Non-pigmented ciliary epithelial cell (primary cell): ENCODE measurements around the gene MORN1.
"Not testable (repeated sequence)": the region's sequence is repeated elsewhere in the genome, so short reads cannot be mapped to it uniquely, and the experiment has no call there.

Source experiments
- DNase-seq: peaks from one replicate; pipeline ENCODE4 v3.0.0-alpha.2; 2010; ENCODE audit warnings: low read depth

The MORN1 gene

DNA sequence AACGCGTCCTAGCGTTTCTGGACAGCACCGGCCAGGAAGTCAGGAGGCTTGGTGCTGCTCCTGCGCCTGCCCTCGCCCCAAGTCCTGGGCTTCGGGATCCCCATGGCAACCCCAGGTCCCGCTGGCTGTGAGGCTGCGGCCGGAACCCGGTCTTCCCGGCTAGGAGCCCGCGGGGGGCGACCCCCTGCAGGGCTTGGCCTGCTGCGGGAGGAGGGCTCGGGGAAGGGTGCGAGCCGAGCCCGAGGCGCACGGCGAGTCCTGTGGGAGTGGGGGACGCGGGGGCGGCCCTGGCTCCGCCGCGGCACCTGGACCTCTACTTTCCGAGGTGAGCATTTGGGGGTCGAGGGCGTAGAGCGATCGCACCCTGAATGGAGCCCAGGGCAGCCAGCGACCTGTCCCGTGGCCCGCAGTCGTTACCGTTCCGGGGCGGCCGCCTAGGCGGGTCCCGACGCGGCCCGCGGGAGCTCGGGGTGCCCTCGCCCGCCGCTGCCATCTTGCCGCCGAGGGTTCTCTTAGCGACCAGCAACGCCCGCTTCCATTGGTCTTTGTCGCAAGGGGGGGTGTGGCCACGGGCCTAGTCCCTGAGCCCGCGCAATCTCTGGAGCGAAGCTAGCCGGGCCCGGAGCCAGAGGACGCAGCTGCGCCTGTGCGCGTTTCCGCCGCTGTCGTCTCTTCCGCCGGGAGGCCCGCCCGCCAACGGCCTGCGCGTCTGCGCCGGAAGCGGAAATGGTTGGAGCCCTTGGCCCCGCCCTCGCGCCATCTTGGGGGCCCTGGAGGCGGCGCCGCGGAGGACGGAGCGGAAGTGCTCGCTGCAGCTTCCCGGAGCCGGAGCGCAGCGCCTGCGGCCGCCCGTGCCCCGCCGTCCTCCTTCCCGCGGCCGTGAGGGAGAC, at the start of gene MORN1, which contains the start of gene RER1:
Gene MORN1 (minus strand): TSS at position 514 of the 890 bp plus-strand sequence. CDS start 21 bp downstream, at position 493.
Gene RER1 (plus strand): TSS at position 801 of the 890 bp plus-strand sequence. CDS start 3,950 bp downstream, outside the sequence.
- DNase-seq: peak; percentile 89

DNA sequence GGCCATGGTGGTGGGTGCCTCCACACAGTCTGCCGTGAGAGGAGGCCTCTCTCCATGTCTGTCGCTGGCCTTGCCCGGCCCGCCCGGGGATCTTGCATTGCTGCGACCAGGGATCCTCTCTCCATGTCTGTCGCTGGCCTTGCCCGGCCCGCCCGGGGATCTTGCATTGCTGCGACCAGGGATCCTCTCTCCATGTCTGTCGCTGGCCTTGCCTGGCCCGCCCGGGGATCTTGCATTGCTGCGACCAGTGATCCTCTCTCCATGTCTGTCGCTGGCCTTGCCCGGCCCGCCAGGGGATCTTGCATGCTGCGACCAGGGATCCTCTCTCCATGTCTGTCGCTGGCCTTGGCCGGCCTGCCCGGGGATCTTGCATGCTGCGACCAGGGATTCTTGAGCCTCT, 49.0 kb upstream of the MORN1 start:
- not testable (repeated sequence) for DNase-seq

DNA sequence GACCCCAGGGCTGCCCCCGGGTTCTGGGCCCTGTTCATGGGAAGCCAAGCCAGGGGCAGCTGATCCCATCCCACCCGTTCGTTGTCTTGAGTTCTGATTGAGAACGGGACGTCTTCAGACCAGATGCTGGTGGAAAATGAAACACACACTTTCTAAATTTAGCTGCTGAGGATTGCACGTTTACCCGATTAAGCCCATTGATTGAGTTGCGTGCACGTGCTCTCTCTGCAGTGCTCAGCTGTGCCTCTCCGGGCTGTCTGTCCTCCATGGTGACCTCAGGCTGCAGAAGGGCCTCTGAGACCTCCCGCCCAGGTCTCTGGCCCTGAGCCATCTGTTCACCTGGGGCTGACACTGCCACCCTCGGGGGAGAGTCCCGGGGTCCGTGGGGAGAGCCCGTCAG, 48.0 kb upstream of the MORN1 start:
- DNase-seq: no peak

DNA sequence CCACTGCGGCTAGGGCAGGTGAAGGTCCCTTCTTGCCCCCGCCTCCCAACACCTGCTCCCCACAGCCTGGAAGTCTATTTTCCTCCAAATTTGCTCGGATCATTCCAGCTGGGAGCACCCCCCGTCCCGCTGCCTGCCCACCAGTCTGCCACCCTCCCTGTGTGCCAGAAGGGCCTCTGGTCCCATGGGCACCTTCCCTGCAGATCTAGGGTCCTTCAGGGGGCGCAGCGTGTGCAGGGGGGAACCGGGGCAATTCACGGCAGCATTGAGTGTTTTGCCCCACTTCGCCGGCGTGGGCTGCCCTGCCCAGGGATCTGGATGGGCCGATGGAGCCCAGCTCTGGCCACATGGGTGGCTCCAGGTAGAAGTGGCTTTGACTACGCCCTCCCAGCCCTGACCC, 47.3 kb upstream of the MORN1 start:
- DNase-seq: no peak

DNA sequence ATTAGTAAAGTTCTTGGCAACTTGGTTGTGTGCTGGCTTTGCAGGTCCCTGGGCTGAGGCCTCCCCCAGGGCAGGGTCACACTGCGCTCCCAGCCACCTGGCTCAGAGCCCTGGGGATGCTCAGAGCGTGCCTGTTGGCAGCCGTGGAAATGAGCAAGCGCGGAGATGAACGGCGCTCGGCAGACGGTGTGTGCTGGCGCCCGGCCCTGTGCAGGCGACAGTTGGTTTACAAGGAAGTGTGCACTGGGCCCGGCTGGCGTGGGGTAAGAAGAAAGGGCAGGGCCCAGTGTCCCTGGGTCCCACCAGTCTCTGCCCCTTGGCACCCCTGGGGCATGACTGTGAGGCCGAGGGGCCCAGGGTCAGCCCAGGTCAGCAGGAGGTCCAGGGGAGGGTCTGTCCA, 46.7 kb upstream of the MORN1 start:
- DNase-seq: no peak

DNA sequence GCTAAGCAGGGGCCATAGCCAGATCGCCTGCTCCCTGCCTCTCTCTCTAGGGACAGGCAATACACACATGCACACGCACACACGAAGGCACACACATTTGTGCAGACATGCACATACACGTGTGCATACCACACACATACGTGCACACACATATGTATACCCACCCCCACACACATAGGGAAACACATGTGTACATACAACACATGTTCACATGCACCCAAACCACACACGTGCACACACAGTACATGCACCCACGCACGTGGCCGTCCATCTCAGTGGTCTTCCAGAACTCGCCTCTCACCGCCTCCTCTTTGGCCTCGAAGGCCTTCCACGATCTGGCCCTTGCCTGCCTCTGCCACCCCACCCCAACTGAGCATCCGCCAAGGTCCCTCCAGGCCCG, 46.3 kb upstream of the MORN1 start:
- DNase-seq: no peak

DNA sequence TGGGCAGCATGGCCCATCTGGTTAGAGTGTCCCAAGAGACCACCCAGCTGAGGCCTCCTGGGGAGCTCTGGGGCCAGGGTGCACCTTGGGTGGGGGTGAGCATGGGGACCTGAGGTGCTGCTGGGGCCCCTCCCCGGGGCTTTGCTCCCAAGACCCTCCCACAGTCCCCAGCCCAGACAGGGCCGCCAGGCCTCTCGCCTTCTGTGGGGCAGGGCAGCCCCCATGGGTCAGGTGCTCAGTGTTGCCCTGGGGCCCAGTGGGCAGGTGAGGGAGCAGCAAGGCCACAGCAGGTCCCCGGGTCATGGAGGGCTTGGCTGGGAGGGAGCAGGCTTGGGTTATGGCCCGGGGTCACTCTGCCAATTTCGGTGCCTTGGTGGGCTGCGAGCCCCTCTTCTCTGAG, 45.5 kb upstream of the MORN1 start:
- DNase-seq: no peak

DNA sequence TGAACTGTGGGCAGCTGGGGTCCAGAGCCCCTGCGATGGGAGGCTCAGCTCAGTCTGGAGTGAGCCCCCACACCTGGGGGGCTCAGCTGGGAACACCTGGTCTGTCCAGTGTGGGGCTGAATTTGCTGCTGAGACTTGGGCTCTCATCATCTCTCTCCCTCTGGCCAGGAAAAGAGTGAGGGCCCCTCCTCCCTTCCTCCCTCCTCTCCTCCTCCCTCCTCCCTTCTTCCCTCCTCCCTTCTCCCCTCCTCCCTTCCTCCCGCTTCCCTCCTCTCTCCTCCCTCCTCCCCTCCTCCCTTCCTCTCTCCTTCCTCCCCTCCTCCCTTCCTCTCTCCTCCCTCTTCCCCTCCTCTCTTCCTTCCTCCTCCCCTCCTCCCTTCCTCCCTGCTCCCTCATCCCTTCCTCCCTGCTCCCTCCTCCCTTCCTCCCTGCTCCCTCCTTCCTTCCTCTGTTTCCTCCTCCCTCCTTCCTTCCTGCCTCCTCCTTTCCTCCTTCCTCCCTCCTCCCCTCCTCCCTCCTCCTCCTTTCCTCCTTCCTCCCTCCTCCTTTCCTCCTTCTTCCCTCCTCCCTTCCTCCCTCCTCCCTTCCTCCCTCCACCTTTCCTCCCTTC, 44.5 kb upstream of the MORN1 start:
- DNase-seq: no peak

DNA sequence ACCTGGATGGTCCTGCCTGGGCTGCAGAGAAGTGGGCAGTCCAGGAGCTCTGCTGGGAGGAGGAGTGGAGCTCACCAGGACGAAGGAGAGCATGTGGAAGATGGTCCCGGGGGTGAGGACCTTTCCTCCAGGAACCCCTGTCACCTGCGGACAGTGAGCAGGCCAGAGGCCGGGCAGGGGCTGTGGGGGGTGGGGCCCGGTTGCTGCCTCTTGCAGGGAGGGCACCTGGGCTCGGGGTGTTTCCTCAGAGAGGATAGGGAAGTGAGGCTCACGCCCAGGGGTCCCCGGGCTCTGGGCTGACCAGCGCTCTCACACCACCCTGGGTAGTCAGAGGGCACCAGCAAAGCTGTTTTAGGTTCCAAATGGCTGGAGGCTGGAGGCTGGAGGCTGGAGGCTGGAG, 43.7 kb upstream of the MORN1 start:
- DNase-seq: no peak

DNA sequence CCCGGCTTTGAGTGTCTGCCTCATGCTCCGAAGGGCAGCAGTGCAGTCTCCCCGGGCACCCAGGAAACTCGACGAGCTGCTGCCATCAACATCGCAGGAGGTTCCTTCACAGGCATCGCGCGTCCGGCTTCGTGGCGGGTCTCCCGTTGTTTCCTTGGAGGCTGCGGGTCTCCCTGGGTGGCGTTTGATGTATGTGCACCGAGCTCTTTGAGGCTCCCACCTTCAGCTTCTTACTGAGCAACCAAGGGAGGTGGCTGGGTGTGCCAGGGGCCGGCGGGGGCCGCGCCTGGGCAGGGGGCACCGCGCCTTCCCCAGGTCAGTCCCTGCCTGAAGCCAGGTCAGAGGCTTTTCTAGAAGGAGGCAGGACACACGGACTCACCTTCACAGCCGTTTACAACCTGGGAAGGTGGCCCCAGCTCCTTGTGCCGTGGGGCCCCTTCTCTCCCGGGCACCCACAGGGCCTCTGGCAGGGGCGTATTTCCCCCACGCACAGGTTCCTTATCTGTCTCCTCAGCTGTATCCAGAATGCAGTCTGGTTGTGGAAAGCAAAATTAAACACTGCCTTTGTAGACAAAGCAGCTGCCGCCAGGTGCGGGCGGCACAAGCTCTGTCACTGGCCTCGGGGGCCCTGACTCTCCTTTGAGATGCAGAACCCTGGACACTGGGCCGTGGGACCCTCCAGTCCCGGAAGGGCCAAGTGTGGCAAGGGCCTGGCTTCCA, 42.7 kb upstream of the MORN1 start:
- no peak for DNase-seq

DNA sequence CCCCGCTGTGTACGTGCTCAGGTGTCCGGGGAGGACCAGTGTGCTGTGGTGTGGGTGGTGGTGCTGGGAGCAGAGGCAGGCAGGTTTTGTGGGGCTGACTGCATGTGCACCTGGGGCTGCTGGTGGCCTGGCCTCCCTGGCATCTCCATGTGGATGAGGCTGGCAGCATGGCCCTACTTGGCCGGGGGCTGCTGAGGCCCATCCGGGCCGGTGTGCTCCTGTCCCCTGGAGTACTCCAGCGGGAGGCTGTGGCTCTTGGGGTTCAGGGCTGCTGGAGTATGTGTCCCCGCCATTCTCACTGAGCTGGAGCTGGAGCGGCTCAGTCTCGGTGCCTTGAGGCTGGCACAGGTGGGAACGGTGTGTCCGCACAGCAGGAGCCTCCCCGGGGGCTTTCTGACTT, 41.8 kb upstream of the MORN1 start:
- DNase-seq: no peak

DNA sequence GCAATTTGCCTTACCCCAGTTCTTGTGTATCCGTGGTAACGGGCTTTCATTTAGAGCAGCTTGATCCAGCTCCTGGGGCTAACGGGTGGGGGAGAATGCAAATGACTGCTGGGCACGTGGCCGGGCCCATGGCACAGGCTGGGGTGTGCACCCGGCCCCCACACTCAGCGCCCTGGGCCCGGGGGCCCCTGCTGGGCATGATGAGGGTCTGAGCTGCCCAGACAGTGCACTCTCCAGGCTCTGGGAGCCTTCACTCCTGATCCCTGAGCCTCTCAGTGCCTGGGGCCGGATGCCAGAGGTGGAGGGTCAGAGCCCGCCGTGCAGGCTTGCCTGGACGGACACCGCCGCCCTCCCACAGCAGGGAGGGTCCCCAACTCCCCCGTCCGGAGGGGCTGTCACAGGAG, 41.1 kb upstream of the MORN1 start:
- no peak for DNase-seq

DNA sequence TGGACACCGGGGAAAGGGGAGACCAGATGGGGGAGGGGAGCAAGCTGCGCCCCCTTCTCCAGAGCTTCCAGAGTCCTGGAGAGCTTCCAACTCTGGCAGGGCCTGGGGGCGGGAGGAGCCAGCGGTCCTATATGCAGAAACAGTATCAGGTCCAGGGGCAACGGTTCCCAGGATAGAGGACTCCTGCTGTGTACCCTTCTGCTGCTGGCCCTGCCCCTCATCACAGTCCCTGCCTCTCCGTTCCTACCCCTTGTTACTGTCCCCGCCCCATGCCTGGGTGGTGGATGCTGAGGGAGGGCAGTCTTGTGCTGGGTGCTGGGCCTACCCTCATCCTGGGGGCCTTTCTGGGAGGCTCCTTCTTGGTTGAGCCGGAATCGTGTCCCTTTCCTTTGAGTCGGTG, 40.2 kb upstream of the MORN1 start:
- DNase-seq: no peak

DNA sequence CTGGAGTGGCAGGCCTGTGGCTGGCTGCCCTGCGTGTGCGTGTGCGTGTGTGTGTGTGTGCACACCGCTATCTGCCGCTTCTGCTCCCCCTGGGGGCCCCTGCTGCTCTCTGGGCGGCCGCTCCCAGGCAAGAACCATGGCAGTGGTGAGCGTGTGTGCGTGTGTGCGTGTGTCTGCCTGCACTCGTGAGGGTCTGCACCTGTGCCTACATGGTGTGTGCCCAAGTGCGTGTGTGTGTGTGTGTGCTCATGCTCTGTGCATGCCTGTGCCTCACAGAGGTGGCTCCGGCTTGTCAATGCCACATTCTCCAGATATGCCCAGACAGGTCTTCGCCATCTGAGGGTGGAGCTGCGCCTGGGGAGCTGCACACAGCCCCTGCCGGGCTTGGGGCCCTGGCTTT, 39.7 kb upstream of the MORN1 start:
- no peak for DNase-seq

DNA sequence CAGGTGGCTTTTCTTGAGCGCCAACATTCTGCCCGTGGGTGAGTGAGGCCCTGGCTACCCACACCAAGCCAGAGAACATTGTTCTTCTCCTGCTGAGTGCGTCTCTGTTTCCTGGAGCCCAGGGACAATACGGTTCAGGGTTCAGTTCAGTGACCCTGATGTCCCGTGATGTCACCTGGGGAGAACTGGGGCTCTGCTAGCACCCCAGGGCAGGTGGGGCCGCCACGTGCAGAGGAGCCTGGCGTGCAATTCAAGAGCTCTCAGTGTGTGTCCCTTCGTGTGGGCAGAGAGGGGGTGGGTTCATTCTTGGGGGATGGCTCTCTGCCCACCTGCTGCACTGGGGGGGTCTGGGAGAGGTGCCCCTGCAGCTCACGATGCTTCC, 39.2 kb upstream of the MORN1 start:
- DNase-seq: no peak

DNA sequence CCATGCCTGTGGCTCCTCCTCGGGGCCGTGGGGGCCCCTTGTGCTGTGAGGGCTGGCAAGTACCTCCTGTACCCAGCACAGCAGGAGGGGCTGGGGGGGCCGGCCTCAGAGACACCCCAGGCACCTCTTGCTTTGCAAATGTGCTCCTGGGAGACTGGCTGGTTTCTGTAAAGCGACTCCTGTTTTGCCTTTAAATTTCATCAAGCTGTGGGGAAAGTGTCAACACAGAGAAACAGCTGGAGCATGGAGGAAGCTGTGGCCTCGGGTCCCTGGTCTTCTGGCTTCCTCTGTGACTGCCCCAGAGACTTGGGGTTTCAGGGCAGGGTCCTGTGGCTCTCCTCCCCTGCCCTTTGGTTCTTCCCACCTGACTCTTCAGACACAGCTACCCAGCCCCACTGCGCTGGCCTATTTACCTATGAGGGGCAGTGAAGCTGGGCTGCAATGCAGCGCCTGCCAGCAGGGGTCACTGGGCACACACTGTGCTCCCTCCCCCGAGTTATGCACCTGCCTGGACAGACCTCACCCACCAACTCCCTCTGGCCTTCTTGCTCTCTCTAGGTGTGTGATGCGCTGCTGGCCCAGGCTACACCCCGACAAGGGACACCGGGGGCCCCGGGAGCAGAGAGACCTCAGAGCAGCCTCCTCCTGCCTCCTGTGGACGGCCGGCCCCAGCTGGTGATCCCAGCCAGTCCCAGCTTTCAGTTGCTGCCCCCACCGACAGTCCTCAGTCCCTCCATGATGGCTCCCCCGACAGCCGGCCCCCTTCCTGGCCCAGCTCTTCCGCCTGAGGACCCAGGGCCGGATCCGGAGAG, 38.6 kb upstream of the MORN1 start:
- DNase-seq: no peak

DNA sequence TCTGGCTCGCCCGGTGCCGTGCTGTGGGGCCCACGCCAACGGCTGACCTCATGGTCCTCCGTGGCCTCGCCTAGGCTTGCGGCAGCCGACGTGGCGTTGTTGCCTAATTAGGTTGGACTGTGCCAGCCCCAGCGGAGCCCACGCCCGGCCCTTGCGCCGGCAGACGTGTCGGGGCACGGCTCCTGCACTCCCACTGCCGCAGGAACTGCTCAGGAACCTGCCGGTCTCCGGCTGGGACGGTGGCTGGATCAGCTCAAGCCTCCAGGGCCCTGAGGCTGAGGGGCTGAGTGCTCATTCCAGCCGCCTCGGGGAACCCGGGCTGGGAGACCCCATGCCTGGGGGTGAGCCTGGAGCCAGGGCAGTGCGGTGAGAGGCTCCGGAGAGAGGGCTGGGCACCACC, 37.1 kb upstream of the MORN1 start:
- no peak for DNase-seq

DNA sequence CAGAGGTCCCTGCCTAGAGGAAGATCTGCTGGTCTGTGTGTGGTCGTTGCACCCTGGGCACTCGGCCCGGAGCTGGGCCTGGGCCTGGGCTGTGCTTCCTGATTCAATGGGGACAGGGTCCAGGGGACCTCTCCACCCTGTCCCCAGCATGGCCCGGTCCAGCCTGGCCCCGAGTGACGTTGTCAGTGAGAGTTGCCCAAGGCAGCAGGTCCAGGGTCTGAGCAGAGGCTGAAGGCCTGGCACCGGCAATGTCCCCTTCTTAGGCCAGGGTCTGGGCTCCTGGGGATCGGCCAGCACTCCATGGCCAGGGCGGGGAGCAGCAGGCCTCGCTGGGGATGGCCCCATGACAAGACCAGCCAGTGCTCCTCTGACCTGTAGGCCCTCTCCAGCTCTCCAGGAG, 36.6 kb upstream of the MORN1 start:
- no peak for DNase-seq

DNA sequence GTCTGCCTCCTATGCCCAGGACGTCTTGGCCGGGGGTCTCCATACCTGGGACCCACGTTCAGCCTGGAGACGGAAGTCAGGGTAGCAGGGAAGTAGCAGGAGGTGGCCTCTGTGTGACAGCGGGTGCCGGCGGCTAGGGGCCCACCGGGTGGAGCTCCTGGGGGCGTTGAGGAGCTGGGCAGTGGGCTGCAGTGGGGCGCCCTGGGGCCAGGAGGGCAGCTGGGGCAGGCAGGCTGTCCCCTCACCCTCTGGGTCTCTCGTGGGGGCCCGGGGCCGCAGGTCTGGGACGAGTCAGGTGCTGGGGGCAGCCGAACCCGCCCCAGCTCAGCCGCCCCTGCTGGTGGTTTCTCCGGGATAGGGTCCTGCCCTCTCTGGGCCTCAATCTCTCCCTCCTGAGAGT, 35.7 kb upstream of the MORN1 start:
- DNase-seq: no peak

DNA sequence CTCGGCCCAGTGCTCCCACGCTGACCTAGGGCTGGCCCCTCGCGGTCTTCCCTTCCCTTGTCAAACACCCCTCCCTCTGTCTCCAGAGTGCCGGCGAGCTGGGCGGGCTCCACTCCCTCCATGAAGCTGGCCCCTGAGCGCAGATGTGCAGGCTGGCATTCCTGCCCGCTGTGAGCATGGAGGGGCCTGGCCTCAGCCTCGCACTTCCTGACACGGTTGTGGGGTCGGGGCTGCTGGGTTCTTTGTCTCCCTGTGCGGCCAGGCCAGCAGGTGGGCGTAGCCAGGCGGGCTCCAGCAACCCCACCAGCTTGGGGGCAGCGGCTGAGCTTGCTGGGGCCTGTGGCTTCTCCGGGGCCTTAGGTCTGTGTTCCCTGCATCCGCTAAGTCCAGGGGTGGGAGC, 35.2 kb upstream of the MORN1 start:
- no peak for DNase-seq

DNA sequence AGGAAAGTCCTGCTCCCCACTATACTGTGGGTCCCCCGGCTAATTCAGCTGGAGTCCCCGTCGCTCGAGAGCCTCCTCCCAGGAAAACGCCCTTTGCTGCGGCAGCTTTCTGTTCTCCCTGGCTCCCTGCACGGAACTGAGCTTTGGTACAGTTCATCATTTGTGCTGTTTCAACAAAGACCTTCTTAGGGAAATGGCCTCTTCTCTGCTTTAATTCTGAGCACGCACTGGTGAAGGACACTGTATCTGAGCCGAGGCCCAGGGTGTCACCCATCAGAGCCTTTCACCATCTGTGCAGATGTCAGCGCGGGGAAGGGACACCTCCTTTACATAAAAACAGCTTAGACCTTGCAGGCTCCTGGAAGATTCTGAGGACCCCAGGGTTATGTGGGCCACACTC, 34.5 kb upstream of the MORN1 start:
- DNase-seq: no peak

DNA sequence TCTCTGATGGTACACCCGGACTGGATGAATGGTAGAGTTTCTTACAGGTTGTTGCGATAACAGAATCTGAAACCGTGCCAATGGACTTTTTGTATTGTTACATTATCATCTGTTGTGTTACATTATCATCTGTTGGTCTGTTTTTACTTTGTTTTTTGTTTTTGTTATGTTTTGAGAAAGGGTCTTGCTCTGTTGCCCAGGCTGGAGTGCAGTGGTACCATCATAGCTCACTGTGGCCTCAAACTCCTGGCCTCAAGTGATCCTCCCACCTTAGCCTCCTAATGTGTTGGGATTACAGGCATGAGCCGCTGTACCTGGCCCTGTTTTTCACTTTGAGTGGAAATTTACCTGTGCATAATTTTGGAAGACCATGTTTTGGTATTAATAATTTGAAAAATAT, 31.2 kb upstream of the MORN1 start:
- no peak for DNase-seq
